Stimulated activated CD4-positive, alpha-beta T cell treated with anti-CD3 and anti-CD28 coated beads, Interleukin-2, amount 100 ng/mL, for 24 hours (primary cell): ENCODE measurements around the gene PREX1.
A peak's percentile ranks its signal among the peaks of the same experiment; 100 is the strongest.
"Not testable (repeated sequence)": the region's sequence is repeated elsewhere in the genome, so short reads cannot be mapped to it uniquely, and the experiment has no call there.

Experiments
- DNase-seq, 2 donors: peaks; one replicate each; pipeline ENCODE4 v3.0.0-alpha.2; 2020

Gene PREX1

GRCh38 chr20:48791666-48792071, 36.1 kb downstream of the PREX1 start:
- no peak for DNase-seq

GRCh38 chr20:48791014-48791413, 36.8 kb downstream of the PREX1 start:
- no peak for DNase-seq

GRCh38 chr20:48790473-48791003, 37.3 kb downstream of the PREX1 start:
- DNase-seq = no peak

GRCh38 chr20:48789781-48790472, 37.9 kb downstream of the PREX1 start:
- DNase-seq = no peak

GRCh38 chr20:48789185-48789668, 38.6 kb downstream of the PREX1 start:
- DNase-seq = peak in 1 of 2 donors; percentile 39

- no peak for DNase-seq
These were observed 39.2 kb downstream of the PREX1 start for GRCh38 chr20:48788486-48789072.

GRCh38 chr20:48787861-48788375, 39.9 kb downstream of the PREX1 start:
- no peak for DNase-seq

- DNase-seq = no peak
These were observed 40.7 kb downstream of the PREX1 start for GRCh38 chr20:48786951-48787705.

- DNase-seq = no peak
These were observed 42.0 kb downstream of the PREX1 start for GRCh38 chr20:48785801-48786200.

GRCh38 chr20:48785256-48785655, 42.5 kb downstream of the PREX1 start:
- no peak for DNase-seq

- DNase-seq = peak in 1 of 2 donors; percentile 22
These were observed 43.5 kb downstream of the PREX1 start for GRCh38 chr20:48784273-48784641.

GRCh38 chr20:48783533-48784272, 44.1 kb downstream of the PREX1 start:
- peak; percentile 27 to 43 for DNase-seq

GRCh38 chr20:48782901-48783308, 44.9 kb downstream of the PREX1 start:
- no peak for DNase-seq

GRCh38 chr20:48782053-48782452, 45.7 kb downstream of the PREX1 start:
- no peak for DNase-seq

- DNase-seq = no peak
These were observed 46.2 kb downstream of the PREX1 start for GRCh38 chr20:48781634-48782033.

GRCh38 chr20:48779435-48779834, 48.4 kb downstream of the PREX1 start:
- DNase-seq = no peak

- no peak for DNase-seq
These were observed 50.0 kb downstream of the PREX1 start for GRCh38 chr20:48777821-48778220.

GRCh38 chr20:48777005-48777404, 50.8 kb downstream of the PREX1 start:
- DNase-seq = no peak

- DNase-seq = no peak
These were observed 51.5 kb downstream of the PREX1 start for GRCh38 chr20:48776306-48776705.

- DNase-seq = not testable (repeated sequence)
These were observed 52.3 kb downstream of the PREX1 start for GRCh38 chr20:48775545-48775944.

- DNase-seq = no peak
These were observed 53.1 kb downstream of the PREX1 start for GRCh38 chr20:48774696-48775095.

GRCh38 chr20:48773837-48774418, 53.9 kb downstream of the PREX1 start:
- no peak for DNase-seq
